ENCODE data around the gene CHST14.

DNA sequence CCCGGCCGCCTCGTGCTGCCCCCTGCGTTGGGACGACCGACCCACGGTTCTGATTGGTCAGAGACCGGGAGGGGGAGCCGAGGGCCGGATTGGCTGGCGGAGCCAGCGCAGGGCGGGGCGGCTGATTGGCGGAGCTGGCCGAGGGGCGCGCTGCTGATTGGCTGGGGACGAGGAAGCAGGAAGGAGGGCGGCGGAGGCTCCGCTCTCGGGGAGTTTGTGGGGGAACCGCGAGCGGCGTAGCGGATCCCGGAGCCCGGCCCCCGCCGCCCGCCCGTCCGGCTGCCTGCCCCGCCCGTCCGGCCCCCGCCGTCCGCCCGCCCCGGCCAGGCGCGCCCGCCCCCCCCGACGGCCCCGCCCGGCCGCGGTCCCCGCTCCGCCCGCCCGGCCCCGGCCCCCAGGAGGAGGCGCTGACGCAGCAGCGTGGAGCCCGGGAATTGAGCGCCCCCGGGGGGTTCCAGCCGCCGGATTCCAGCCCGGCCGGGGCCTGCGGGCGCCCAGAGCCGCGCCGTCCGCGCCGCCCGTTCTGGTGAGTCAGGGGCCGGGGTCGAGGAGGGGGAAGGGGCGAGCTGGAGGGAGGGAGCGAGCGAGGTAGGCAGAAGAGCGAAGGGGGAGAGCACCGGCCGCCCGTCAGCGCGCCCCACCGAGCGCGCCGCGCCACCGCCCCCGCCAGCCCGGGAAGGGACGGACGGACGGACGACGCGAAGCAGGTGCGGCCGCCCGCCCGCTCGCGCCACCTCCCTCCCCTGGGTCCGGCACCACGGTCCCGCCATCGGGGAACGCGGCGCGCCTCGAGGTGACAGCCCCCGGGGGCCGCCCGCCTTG, 29.8 kb upstream of the CHST14 start, which contains the start of gene BAHD1:
- TF ChIP-seq, protein P1, sequence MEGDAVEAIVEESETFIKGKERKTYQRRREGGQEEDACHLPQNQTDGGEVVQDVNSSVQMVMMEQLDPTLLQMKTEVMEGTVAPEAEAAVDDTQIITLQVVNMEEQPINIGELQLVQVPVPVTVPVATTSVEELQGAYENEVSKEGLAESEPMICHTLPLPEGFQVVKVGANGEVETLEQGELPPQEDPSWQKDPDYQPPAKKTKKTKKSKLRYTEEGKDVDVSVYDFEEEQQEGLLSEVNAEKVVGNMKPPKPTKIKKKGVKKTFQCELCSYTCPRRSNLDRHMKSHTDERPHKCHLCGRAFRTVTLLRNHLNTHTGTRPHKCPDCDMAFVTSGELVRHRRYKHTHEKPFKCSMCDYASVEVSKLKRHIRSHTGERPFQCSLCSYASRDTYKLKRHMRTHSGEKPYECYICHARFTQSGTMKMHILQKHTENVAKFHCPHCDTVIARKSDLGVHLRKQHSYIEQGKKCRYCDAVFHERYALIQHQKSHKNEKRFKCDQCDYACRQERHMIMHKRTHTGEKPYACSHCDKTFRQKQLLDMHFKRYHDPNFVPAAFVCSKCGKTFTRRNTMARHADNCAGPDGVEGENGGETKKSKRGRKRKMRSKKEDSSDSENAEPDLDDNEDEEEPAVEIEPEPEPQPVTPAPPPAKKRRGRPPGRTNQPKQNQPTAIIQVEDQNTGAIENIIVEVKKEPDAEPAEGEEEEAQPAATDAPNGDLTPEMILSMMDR (IDR thresholded peaks at IDR 0.05), result peak; percentile 11; the same call in 1 of the 2 replicates
- TF ChIP-seq ZFX (IDR thresholded peaks at IDR 0.05; ENCODE audit: borderline replicate concordance), result no peak

Data from 22Rv1 (cell line).